ENCODE measurements around the gene ILRUN. TPM values are rescaled to one million over a fixed set of nuclear protein-coding genes. Genes with fewer than 3 reads are reported as not detected.
A peak's percentile ranks its signal among the peaks of the same experiment; 100 is the strongest.

The ILRUN gene
- total and polyA plus RNA-seq, 12 donors, result 18.2 to 84.1 (median 67.5) TPM

GRCh38 chr6:34705241-34705640, 8.7 kb upstream of the ILRUN start:
- DNase-seq, result no peak
- H3K4me3 ChIP-seq, result no peak overlapping the region
- intact Hi-C loops (cut with DNase I), result no loop called here
- no peak for TF ChIP-seq CTCF (IDR thresholded peaks at IDR 0.05)
- TF ChIP-seq POLR2A (IDR thresholded peaks at IDR 0.05), result no peak
- 34 to 52% (median 46%) methylated on average over 3 of the region's 3 CpGs for WGBS, 4 donors
- H3K36me3 ChIP-seq (replicated peaks in 1 of 2), result no peaks in the 10 kb centered on the region
- H3K27me3 ChIP-seq, result no peaks in the 10 kb centered on the region
- no peaks in the 10 kb centered on the region for H3K9me3 ChIP-seq (replicated peaks in 1 of 3)
- no peak overlapping the region for H3K27ac ChIP-seq
- peaks cover 13 to 17% of the 10 kb centered on the region in 2 donors for H3K4me1 ChIP-seq (replicated peaks in 1 of 2)

- no peak overlapping the region for H3K4me3 ChIP-seq
- H3K36me3 ChIP-seq (replicated peaks in 1 of 2), result no peaks in the 10 kb centered on the region
- DNase-seq, result no peak
- H3K27me3 ChIP-seq, result no peaks in the 10 kb centered on the region
- WGBS, 4 donors, result 84 to 94% (median 88%) methylated on average over 9 of the region's 9 CpGs
- no peak overlapping the region for H3K27ac ChIP-seq
- no peaks in the 10 kb centered on the region for H3K9me3 ChIP-seq (replicated peaks in 1 of 3)
- peaks cover 0 to 3% of the 10 kb centered on the region in 2 donors for H3K4me1 ChIP-seq (replicated peaks in 1 of 2)
- intact Hi-C loops (cut with DNase I), result no loop called here
- TF ChIP-seq CTCF (IDR thresholded peaks at IDR 0.05) (no peak), POLR2A (IDR thresholded peaks at IDR 0.05) (no peak)
Observed at GRCh38 chr6:34701199-34701598, 4.6 kb upstream of the ILRUN start.

- H3K4me3 ChIP-seq, result no peak overlapping the region
- peaks cover 17 to 28% of the 10 kb centered on the region in 2 donors for H3K4me1 ChIP-seq (replicated peaks in 1 of 2)
- intact Hi-C loops (cut with DNase I), result loop anchor here in 1 of 2 donors (10.0 kb wide), 1 partner anchor 57 kb away; the partner anchor contains the start of gene SNRPC
- no peak overlapping the region for H3K27ac ChIP-seq
- WGBS, 4 donors, result 88 to 95% (median 91%) methylated on average over 5 of the region's 5 CpGs
- no peaks in the 10 kb centered on the region for H3K27me3 ChIP-seq
- DNase-seq, result no peak
- no peaks in the 10 kb centered on the region for H3K9me3 ChIP-seq (replicated peaks in 1 of 3)
- no peaks in the 10 kb centered on the region for H3K36me3 ChIP-seq (replicated peaks in 1 of 2)
- TF ChIP-seq POLR2A (IDR thresholded peaks at IDR 0.05) (no peak), CTCF (IDR thresholded peaks at IDR 0.05) (no peak)
Observed at GRCh38 chr6:34697904-34698559, 1.5 kb upstream of the ILRUN start.

- DNase-seq, result no peak
- no peaks in the 10 kb centered on the region for H3K27me3 ChIP-seq
- peaks cover 17 to 32% of the 10 kb centered on the region in 2 donors for H3K4me1 ChIP-seq (replicated peaks in 1 of 2)
- no peaks in the 10 kb centered on the region for H3K36me3 ChIP-seq (replicated peaks in 1 of 2)
- peak overlapping the region in 3 of 5 donors; percentile 38 to 99 (median 95) for H3K27ac ChIP-seq
- TF ChIP-seq CTCF (IDR thresholded peaks at IDR 0.05), result no peak
- no peak for TF ChIP-seq POLR2A (IDR thresholded peaks at IDR 0.05)
- no peaks in the 10 kb centered on the region for H3K9me3 ChIP-seq (replicated peaks in 1 of 3)
- intact Hi-C loops (cut with DNase I), result loop anchor here in 1 of 2 donors (10.0 kb wide), 1 partner anchor 57 kb away; the partner anchor contains the start of gene SNRPC
- 48 to 60% (median 51%) methylated on average over 5 of the region's 5 CpGs for WGBS, 4 donors
- H3K4me3 ChIP-seq, result peak overlapping the region in 1 of 4 donors; percentile 86
Observed at GRCh38 chr6:34697544-34697836, 923 bp upstream of the ILRUN start.

All from adrenal gland (tissue), 12 donors.